Heart left ventricle (tissue), 16 donors: Measurements from ENCODE around the gene STARD13. TPM values are rescaled to one million over a fixed set of nuclear protein-coding genes. Genes with fewer than 3 reads are reported as not detected.
A peak's percentile ranks its signal among the peaks of the same experiment; 100 is the strongest.

Source experiments
- ATAC-seq, 4 donors: fragments of 200-7000 bp; cut with Tn5 transposase; one replicate each; pipeline ENCODE4 v1.9.1; 2020 to 2022; ENCODE audit warnings: moderate library complexity in 4 of 4, mild to moderate bottlenecking in 3 of 4, moderate number of reproducible peaks in 1 of 4
- DNase-seq, 5 donors: peaks; one replicate each; pipeline ENCODE4 v3.0.0-alpha.2; 2020
- H3K27ac ChIP-seq, 12 donors: fragments of 200-600 bp; sonication (generic) in 4 of 12; one replicate each; pipeline versions ENCODE4 v1.5.0 to v1.8.0; 2016 to 2022; ENCODE audit warnings: mild to moderate bottlenecking in 2 of 12
- H3K27me3 ChIP-seq, 9 donors: fragments of 200-600 bp; sonication (generic) in 2 of 9; one replicate each; pipeline versions ENCODE4 v1.5.1 to v1.8.0; 2016 to 2022; ENCODE audit warnings: mild to moderate bottlenecking in 3 of 9
- H3K36me3 ChIP-seq, 9 donors: fragments of 200-600 bp; sonication (generic) in 2 of 9; one replicate each; pipeline versions ENCODE4 v1.5.0 to v1.8.0; 2018 to 2022; ENCODE audit warnings: mild to moderate bottlenecking in 2 of 9
- H3K4me1 ChIP-seq, 12 donors: fragments of 200-600 bp; sonication (generic) in 4 of 12; one replicate each; pipeline versions ENCODE4 v1.5.0 to v1.8.0; 2016 to 2022; ENCODE audit warnings: mild to moderate bottlenecking in 3 of 12
- H3K4me3 ChIP-seq, 12 donors: fragments of 200-600 bp; sonication (generic) in 4 of 12; one replicate each; pipeline versions ENCODE4 v1.5.0 to v1.8.0; 2017 to 2022; ENCODE audit warnings: mild to moderate bottlenecking in 9 of 12, moderate library complexity in 4 of 12
- H3K9me3 ChIP-seq, 12 donors: fragments of 200-600 bp; sonication (generic) in 4 of 12; one replicate each; pipeline versions ENCODE4 v1.5.0 to v1.8.0; 2016 to 2022; ENCODE audit warnings: mild to moderate bottlenecking in 1 of 12
- CTCF ChIP-seq, 12 donors: fragments of 200-600 bp; sonication (generic) in 4 of 12; IDR thresholded peaks; one replicate each; pipeline versions ENCODE4 v1.5.0 to v1.8.0; 2018 to 2022; ENCODE audit warnings: antibody characterized with exemption in 12 of 12, mild to moderate bottlenecking in 5 of 12
- POLR2A ChIP-seq, 2 donors: fragments of 450-650 bp; IDR thresholded peaks; one replicate each; pipeline ENCODE4 v1.6.1; 2017; ENCODE audit warnings: antibody characterized with exemption in 2 of 2, mild to moderate bottlenecking in 2 of 2, moderate library complexity in 2 of 2
- WGBS, 4 donors: extraction: QIAGEN DNeasy Blood & Tissue Kit in 2 of 4; methylation state at CpG; one replicate each; pipeline versions ENCODE4 v1.1.5 to v1.1.7; 2013 to 2018; 5-methylcytosine and 5-hydroxymethylcytosine counted together
- intact Hi-C, 10 donors: fragments of 100-400 bp; cut with DNase I; formaldehyde crosslinking; loops; one replicate each; pipeline versions ENCODE4 v1.11.1 to v1.14.2; 2022
- polyA plus RNA-seq, 2 donors: library from polyadenylated mRNA; stranded (reverse); fragments of 200-250 nt; gene quantifications; one replicate each; pipeline ENCODE4 v1.2.3, GENCODE V29; 2013
- total RNA-seq, 9 donors: library from RNA; depleted of rRNA in 2 of 9; stranded (reverse); fragments of >200 nt in 2 of 9; fragmentation: NEBNext Ultra II Directional in 3 of 9; extraction: Animal tissue kit (Norgen Biotek cat#: 25700) in 3 of 9; gene quantifications; one replicate each; pipeline versions ENCODE4 v1.1.0 to v1.2.4, GENCODE V29; 2016 to 2023
- donor health status: ischemic (EF 13 %, LVEDD 7.1; RV severe dilation, severe dysfunction).
- donor health status: healthy with polysubstance abuse.
- donor health status: DM: no; HTN: yes; CAD: no.
- donor health status: DM: no; HTN: no; CAD: no.
- donor health status: ischemic (EF 25% LVEDD 6.9; RV normal size, moderate dysfunction).
- donor health status: ischemic (EF 25% LVEDD 5.7; RV mildly dilated, moderate dysfunction).
- donor health status: healthy.
- donor health status: DM: yes; HTN: yes; CAD: no.
- donor health status: ischemic (EF 35%, LVEDD 5.7; RV mildly dilated, moderate dysfunction).
- donor health status: nonischemic (EF 11% LVEDD 7.7; RV severe dilation, severe dysfunction).
- donor health status: DM: yes; HTN: yes; CAD: no.
- donor health status: PGD.
- donor health status: ischemic (EF 29% LVEDD 5.4; RV normal size, mild dysfunction).
- donor health status: nonischemic (EF 23%, LVEDD 6.1; RV moderate dilation, normal function).

STARD13 gene
- total and polyA plus RNA-seq, 11 donors = 9.3 to 39.2 (median 28.3) TPM

DNA sequence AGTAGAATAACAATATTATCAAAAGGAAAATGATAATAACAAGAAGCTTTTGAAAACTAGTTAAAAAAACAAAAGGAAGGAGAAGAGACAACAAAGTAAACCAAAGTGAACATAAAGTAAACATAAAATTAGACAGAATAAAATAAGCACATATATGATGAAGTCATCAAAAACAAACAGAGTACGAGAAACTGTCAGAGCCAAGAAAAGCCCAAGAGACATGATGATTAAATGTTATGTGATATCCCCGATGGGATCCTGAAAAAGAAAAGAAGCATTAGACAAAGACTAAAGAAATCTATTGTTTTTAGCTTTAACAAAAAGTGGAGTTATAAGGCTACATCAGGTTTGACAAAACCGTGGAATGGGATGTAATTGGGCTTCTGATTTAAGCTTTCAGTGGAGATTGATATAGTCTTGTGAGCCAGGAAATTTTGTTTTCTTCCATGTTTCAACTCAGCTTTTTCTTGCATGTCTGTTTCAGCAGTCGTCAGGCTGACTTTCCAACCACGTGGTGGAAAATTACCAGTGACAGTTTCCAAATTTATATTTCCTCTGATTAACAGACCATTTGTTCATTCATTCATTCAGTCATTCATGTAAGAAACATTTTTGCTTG lies 204.5 kb downstream of the STARD13 start:
- intact Hi-C loops = no loop called here
- DNase-seq = no peak
- no peak for TF ChIP-seq POLR2A (IDR thresholded peaks at IDR 0.05)
- Histone ChIP-seq H3K4me3 (no peak overlapping the region), H3K4me1 (peaks cover 0 to 9% (median under 1%) of the 10 kb centered on the region in 12 donors), H3K9me3 (no peaks in the 10 kb centered on the region), H3K27me3 (no peaks in the 10 kb centered on the region), H3K27ac (no peak overlapping the region), H3K36me3 (no peaks in the 10 kb centered on the region)
- WGBS, 4 donors = 46 to 60% (median 50%) methylated on average over 5 of the region's 5 CpGs
- ATAC-seq = no peak

GRCh38 chr13:33079960-33080359 lies 205.6 kb downstream of the STARD13 start:
- H3K27ac ChIP-seq = no peak overlapping the region
- no peaks in the 10 kb centered on the region for H3K9me3 ChIP-seq
- no peak for DNase-seq
- H3K36me3 ChIP-seq = no peaks in the 10 kb centered on the region
- intact Hi-C loops = no loop called here
- H3K27me3 ChIP-seq = no peaks in the 10 kb centered on the region
- TF ChIP-seq CTCF (IDR thresholded peaks at IDR 0.05) (no peak), POLR2A (IDR thresholded peaks at IDR 0.05) (no peak)
- H3K4me3 ChIP-seq = no peak overlapping the region
- 69 to 81% (median 77%) methylated on average over 2 of the region's 2 CpGs for WGBS, 4 donors
- H3K4me1 ChIP-seq = peaks cover 0 to 9% (median under 1%) of the 10 kb centered on the region in 12 donors
- ATAC-seq = peak in 2 of 4 donors; percentile 26 to 44

- H3K4me3 ChIP-seq = no peak overlapping the region
- H3K27me3 ChIP-seq = no peaks in the 10 kb centered on the region
- peaks cover 0 to 9% (median under 1%) of the 10 kb centered on the region in 12 donors for H3K4me1 ChIP-seq
- no peak for ATAC-seq
- DNase-seq = no peak
- H3K36me3 ChIP-seq = no peaks in the 10 kb centered on the region
- intact Hi-C loops = no loop called here
- H3K27ac ChIP-seq = no peak overlapping the region
- no peak for TF ChIP-seq CTCF (IDR thresholded peaks at IDR 0.05)
- no peak for TF ChIP-seq POLR2A (IDR thresholded peaks at IDR 0.05)
- 79 to 93% (median 87%) methylated on average over 3 of the region's 3 CpGs for WGBS, 4 donors
- H3K9me3 ChIP-seq = no peaks in the 10 kb centered on the region
Measured at GRCh38 chr13:33078263-33078662, 207.3 kb downstream of the STARD13 start.

GRCh38 chr13:33076001-33076992 lies 209.3 kb downstream of the STARD13 start:
- Histone ChIP-seq H3K4me1 (peaks cover 0 to 8% (median under 1%) of the 10 kb centered on the region in 12 donors), H3K4me3 (no peak overlapping the region), H3K27ac (no peak overlapping the region), H3K9me3 (no peaks in the 10 kb centered on the region), H3K27me3 (no peaks in the 10 kb centered on the region), H3K36me3 (no peaks in the 10 kb centered on the region)
- TF ChIP-seq CTCF (IDR thresholded peaks at IDR 0.05) (no peak), POLR2A (IDR thresholded peaks at IDR 0.05) (no peak)
- intact Hi-C loops = no loop called here
- 88 to 98% (median 94%) methylated on average over 10 of the region's 10 CpGs for WGBS, 4 donors
- DNase-seq (no peak), ATAC-seq (no peak)
